Measurements from ENCODE around the gene FBH1. TPM values are rescaled to one million over a fixed set of nuclear protein-coding genes. Genes with fewer than 3 reads are reported as not detected.
A peak's percentile ranks its signal among the peaks of the same experiment; 100 is the strongest.

Gene FBH1
- total RNA-seq, 1 donor from 2014 or later = 37.7 TPM

GRCh38 chr10:5964736-5965135, 74.7 kb downstream of the FBH1 start:
- H3K4me2 ChIP-seq = no peak overlapping the region
- Mint-ChIP-seq H3K27me3 (ENCODE audit: insufficient read depth, low read depth) (peaks cover 10% of the 10 kb centered on the region), H3K36me3 (no peaks in the 10 kb centered on the region), H3K4me3 (no peak overlapping the region), H3K4me1 (peaks cover 6% of the 10 kb centered on the region), H3K9me3 (no peaks in the 10 kb centered on the region), H3K27ac (no peak overlapping the region)
- H3K9me3 ChIP-seq (ENCODE audit: low read depth) = no peaks in the 10 kb centered on the region
- no peaks in the 10 kb centered on the region for H3K4me1 ChIP-seq
- H3K27me3 ChIP-seq = no peaks in the 10 kb centered on the region
- no peaks in the 10 kb centered on the region for H3K79me2 ChIP-seq (ENCODE audit: low read depth)
- DNase-seq (ENCODE audit: low spot score) = no peak
- H3F3A ChIP-seq (ENCODE audit: low read depth) = no peaks in the 10 kb centered on the region
- no peak overlapping the region for H3K9ac ChIP-seq
- H4K20me1 ChIP-seq (ENCODE audit: low read depth) = no peaks in the 10 kb centered on the region
- no peaks in the 10 kb centered on the region for H3K36me3 ChIP-seq
- H2AFZ ChIP-seq (replicated peaks) = no peak overlapping the region
- no peak overlapping the region for H3K27ac ChIP-seq
- H3K4me3 ChIP-seq = no peak overlapping the region
- TF ChIP-seq EZH2 (IDR thresholded peaks at IDR 0.05) (no peak), EZH2phosphoT487 (IDR thresholded peaks at IDR 0.05) (no peak)
- TF ChIP-seq, protein P1, sequence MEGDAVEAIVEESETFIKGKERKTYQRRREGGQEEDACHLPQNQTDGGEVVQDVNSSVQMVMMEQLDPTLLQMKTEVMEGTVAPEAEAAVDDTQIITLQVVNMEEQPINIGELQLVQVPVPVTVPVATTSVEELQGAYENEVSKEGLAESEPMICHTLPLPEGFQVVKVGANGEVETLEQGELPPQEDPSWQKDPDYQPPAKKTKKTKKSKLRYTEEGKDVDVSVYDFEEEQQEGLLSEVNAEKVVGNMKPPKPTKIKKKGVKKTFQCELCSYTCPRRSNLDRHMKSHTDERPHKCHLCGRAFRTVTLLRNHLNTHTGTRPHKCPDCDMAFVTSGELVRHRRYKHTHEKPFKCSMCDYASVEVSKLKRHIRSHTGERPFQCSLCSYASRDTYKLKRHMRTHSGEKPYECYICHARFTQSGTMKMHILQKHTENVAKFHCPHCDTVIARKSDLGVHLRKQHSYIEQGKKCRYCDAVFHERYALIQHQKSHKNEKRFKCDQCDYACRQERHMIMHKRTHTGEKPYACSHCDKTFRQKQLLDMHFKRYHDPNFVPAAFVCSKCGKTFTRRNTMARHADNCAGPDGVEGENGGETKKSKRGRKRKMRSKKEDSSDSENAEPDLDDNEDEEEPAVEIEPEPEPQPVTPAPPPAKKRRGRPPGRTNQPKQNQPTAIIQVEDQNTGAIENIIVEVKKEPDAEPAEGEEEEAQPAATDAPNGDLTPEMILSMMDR (IDR thresholded peaks at IDR 0.05) = no peak

DNA sequence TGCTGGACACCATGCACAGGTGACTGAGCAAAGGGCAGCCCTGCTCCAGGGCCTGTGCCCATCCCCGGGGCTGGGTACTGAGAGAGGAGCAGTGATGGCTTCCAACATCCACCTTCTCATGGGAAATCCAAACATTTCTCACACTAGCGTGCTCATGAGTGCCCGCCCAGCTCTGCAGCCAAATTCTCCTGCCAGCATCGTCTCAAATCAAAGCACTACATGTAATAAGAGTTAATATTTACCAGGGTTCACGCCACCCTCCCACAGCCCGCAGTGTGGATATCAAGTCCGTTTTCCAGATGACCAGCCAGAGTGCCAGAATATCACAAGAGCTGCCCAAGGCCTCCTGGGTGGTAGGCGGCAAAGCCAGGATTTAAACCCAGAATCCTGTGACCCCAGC, 75.2 kb downstream of the FBH1 start:
- no peak overlapping the region for H3K27ac ChIP-seq
- no peak overlapping the region for H2AFZ ChIP-seq (replicated peaks)
- Mint-ChIP-seq H3K4me1 (peaks cover 6% of the 10 kb centered on the region), H3K4me3 (no peak overlapping the region), H3K36me3 (no peaks in the 10 kb centered on the region), H3K27me3 (ENCODE audit: insufficient read depth, low read depth) (peaks cover 10% of the 10 kb centered on the region), H3K9me3 (no peaks in the 10 kb centered on the region), H3K27ac (no peak overlapping the region)
- TF ChIP-seq EZH2 (IDR thresholded peaks at IDR 0.05) = no peak
- no peak for TF ChIP-seq EZH2phosphoT487 (IDR thresholded peaks at IDR 0.05)
- TF ChIP-seq, protein P1 (IDR thresholded peaks at IDR 0.05) = no peak
- H3K27me3 ChIP-seq = no peaks in the 10 kb centered on the region
- no peaks in the 10 kb centered on the region for H3K9me3 ChIP-seq (ENCODE audit: low read depth)
- H3K4me3 ChIP-seq = no peak overlapping the region
- H3K4me1 ChIP-seq = no peaks in the 10 kb centered on the region
- H4K20me1 ChIP-seq (ENCODE audit: low read depth) = no peaks in the 10 kb centered on the region
- no peaks in the 10 kb centered on the region for H3K79me2 ChIP-seq (ENCODE audit: low read depth)
- H3K36me3 ChIP-seq = no peaks in the 10 kb centered on the region
- DNase-seq (ENCODE audit: low spot score) = no peak
- no peak overlapping the region for H3K9ac ChIP-seq
- H3F3A ChIP-seq (ENCODE audit: low read depth) = no peaks in the 10 kb centered on the region
- no peak overlapping the region for H3K4me2 ChIP-seq

- H3K27me3 Mint-ChIP-seq (ENCODE audit: insufficient read depth, low read depth) = peaks cover 11% of the 10 kb centered on the region
- Histone ChIP-seq H3K4me1 (no peaks in the 10 kb centered on the region), H3K36me3 (no peaks in the 10 kb centered on the region), H3K27me3 (peaks cover 13% of the 10 kb centered on the region), H3K9ac (no peak overlapping the region), H4K20me1 (ENCODE audit: low read depth) (no peaks in the 10 kb centered on the region), H3K4me3 (no peak overlapping the region), H2AFZ (replicated peaks) (peak overlapping the region; percentile 42), H3K79me2 (ENCODE audit: low read depth) (no peaks in the 10 kb centered on the region), H3K9me3 (ENCODE audit: low read depth) (no peaks in the 10 kb centered on the region), H3K4me2 (no peak overlapping the region), H3K27ac (no peak overlapping the region), H3F3A (ENCODE audit: low read depth) (no peaks in the 10 kb centered on the region)
- TF ChIP-seq, protein P1 (IDR thresholded peaks at IDR 0.05) = no peak
- TF ChIP-seq EZH2 (IDR thresholded peaks at IDR 0.05) (no peak), EZH2phosphoT487 (IDR thresholded peaks at IDR 0.05) (no peak)
- DNase-seq (ENCODE audit: low spot score) = no peak
- H3K9me3 Mint-ChIP-seq = peaks cover 2% of the 10 kb centered on the region
- peaks cover 6% of the 10 kb centered on the region for H3K4me1 Mint-ChIP-seq
- no peak overlapping the region for H3K4me3 Mint-ChIP-seq
- H3K27ac Mint-ChIP-seq = no peak overlapping the region
- H3K36me3 Mint-ChIP-seq = no peaks in the 10 kb centered on the region
Measured at GRCh38 chr10:5968037-5968680, 78.1 kb downstream of the FBH1 start.

All from neural progenitor cell (in vitro differentiated cells).